Activated CD4-positive, alpha-beta T cell treated with anti-CD3 and anti-CD28 coated beads for 24 hours (primary cell): ENCODE results near the gene PKDREJ.

Experiments
- DNase-seq, 2 donors: peaks; one replicate each; pipeline ENCODE4 v3.0.0-alpha.2; 2020; ENCODE audit warnings: low read depth in 2 of 2

PKDREJ gene

DNA sequence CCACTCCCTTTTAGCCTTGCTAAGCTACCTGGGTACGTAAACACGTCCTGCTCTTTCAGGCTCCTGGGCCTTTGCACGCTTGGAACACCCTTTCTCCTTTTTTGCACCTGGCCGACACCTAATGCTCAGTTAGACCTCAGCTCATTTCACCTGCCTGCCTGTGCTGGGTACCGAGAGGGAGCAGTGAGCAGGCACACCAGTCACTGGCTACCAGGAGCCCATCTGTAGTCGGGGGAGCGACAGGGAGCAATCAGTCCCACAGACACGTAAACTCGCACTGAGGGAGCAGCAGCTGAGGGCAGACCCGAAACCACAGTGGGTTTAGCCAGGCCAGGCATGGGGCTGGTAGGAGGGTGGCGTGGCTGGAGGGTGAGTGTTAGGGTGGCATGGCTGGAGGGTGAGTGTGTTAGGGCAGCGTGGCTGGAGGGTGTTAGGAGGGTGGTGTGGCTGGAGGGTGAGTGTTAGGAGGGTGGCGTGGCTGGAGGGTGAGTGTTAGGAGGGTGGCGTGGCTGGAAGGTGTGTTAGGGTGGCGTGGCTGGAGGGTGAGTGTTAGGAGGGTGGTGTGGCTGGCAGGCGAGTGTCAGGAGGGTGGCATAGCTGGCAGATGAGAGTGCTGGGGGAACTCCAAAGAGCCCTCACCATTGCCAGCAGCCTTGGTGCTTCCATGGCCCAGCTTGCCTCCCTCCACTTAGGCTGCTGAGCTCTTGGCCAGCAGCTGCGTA is 27.1 kb upstream of the PKDREJ start:
- no peak for DNase-seq

DNA sequence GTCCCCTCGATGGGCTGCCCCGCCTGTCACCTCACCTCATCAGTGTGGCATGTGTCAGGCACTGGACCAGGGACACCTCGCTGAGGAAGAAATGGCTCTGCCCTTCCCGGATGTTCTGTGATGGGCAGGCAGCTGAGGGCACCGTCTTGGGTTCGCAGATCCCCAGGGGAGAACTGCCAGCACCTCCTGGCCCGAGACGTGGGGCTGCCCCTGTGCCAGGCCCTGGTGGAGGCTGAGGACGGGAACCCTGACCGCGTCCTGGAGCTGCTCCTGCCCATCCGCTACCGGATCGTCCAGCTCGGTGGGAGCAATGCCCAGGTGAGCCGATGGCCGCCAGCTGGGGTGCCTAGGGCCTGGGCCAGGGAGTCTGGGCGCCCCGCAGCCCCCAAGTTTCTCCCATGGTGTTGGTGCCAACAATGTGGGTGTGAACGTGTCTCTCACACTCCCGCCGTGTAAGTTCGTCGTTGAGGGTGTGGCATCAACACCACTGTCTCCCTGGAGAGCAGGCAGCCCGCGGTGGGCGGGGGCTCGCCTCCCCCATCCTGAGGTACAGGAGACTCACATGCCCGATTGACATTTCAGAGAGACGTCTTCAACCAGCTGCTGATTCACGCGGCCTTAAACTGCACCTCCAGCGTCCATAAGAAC is 26.2 kb upstream of the PKDREJ start:
- no peak for DNase-seq

DNA sequence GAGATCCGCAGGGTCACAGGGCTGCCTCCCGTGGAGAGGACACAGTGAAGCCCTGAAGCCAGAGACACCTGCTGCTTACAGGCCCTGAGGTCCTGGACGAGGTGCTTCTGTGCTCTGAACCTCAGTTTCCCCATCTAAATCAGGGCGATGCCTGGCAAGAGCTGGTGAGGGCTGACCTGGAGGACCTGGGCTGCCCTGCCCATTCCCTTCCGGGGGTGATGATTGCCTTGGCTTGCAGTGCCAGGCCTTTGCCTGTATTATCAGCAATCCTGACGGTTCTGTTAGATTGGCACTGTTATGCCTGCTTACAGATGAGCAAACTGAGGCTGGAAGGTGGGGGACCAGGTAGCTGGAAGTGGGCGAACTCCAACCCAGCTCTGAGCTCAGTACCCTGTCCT is 25.7 kb upstream of the PKDREJ start:
- no peak for DNase-seq

DNA sequence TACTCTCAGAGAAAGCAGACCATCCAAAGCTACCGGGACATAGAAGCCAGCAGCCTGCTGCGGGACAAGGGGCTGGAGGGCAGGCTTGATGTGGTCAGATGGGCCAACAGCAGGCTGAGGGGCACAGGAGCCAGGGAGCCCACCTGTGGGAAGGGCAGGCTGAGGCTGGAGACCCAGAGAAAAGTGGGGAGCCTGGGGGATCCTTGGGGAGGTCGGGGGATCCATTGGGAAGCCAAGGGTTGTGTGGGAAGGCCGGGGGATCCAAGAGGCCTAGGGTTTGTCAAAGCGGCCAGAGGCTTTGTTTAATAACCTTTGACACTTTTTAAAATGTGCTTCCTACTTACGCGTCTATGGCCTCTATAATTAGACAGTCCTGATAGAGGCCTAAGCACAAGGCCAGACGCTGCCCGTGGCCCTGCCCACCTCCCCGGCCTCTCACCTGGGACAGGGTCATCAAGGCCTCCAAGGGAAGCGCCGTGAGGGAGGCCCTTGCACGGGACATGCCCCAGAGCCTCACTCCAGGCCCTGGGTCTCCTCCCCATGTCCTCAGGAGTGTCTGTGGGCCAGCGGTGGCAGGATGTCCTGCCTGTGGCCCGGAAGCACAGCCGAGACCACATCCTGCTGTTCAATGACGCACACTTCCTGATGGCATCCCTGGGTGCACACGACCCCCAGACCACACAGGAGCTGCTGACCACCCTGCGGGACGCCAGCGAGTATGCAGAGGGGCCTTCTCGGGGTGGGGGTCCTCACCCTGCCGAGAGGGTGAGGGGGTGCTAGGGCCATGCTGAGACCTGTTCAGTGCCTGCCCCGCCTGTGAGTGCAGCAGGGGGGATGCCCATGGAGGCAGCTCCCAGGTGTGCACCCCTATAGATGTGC is 25.0 kb upstream of the PKDREJ start:
- no peak for DNase-seq

DNA sequence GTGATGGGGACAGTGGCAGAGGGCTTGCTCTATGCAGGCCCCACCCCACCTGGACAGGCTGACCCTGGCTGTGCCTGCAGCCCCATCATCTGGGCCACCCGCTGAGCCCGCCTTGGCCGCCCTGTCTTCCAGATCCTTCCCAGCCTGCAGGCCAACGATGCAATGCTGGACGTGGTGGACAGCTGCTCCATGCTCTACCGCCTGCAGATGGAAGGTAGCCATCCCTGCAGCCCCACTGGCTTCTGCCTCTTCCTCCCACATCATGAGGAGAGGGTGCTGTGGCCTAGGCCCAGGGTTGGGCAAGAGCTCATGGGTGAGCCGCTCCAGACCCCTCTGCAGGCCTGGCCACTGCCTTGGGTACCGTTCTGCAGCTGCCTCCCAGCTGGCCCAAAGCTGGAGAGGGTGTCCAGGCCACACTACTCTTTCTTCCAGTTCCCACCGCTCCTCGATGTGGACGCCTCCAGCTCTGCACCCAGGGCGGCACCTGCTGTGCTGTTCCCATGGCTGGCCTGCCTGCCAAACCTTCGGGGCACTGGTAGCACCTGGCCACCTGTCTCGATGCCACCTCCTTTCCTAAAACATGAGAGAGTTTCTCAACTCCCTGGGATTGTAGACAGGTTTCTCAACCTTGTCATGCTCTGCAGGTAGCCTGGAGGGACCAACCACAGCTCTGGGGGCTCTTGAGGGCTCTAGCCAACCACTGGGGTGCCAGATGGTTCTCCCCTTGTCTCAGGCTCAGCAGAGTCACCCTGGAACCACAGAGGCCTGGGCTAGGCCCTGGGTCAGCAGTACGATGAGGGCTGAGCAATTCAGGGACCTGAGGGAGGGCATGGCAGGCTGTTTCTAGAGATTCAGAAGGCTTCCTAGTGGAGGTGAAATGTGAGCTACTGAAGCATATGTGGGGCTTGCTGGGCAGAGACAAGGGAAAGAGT is 24.1 kb upstream of the PKDREJ start:
- no peak for DNase-seq

DNA sequence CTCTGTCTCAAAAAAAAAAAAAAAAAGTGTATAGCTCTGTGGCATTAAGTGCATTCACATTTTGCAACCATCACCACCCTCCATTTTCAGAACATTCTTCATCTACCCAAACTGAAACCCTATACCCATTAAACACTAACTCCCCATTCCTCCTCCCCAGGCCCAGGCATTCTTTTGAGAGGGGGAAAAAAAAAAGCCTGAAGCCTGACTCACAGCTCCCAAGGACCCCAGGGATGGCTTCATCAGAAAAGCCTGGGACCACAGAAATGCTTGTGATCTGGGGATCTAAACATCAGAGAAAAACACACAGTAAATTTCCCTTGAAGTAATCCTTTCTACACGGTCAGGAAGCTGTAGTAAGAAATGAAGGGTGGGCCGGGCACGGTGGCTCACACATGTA is 22.9 kb upstream of the PKDREJ start:
- no peak for DNase-seq

DNA sequence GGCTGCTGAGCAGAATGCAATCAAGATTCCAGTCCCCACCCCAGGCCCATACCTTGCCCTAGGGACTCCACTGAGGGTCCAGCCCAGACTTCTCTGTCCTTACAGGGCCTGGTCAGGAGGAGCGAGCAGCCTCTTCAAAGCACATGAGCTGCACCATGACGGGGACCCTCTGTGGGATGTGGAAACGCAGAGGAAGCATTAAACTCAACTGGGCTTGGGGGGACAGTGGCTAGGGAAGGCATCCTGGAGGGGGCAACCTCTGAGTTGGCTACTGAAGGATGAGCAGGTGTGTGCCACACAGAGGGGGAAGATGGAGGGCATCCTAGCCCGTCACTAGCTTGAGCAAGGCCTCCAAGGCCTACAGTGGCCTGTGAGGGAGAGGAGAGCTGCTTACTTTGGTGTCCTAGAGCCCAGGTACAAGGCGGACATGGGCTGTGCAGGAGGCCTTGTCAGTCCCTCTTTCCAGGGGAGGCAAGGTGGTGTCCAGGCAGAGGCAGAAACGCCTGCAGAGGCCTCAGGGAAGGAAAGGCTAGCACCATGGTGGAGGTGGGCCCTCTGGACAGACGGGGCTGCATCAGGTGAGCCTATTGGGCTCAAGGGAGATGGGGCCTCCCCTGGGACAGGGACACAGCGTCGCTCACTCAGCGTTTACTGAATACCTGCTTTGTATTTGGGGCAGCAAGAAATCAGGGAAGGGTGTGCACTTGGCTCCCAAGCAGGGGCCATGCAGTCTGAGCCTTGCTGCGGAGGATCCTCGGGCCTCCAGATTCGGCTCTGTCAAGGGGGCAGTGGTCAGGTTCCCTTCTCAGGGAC is 18.9 kb upstream of the PKDREJ start:
- DNase-seq = no peak

DNA sequence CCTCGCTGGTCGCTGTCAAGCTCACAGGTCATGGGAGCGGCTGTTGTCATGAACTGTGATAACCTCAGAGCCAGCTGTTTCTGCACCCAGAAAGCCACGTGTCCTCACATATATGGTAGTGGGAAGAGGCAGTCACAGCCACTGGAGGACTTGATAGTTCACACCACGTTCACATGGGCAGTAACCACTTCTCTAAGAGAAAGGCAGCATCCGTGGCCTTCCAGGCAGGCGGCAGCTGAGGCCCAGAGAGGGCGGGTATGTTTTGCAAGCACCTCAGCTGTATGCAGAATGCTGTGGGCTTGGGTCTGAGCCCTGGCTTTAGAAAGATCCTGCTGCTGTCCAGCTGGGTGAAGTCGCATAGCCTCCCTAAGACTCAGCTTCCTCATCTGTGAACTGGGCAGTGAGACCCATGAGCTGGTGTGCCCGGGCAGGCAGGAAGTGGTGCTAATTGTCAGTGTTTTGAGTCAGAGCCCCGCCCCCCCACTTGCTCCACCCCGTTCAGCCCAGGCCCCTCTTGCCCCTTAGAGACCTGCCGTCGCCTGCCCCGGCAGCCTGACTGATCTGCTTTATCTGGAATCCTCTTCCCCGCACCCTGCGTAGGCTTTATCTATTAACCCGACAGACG is 18.0 kb upstream of the PKDREJ start:
- DNase-seq = no peak

DNA sequence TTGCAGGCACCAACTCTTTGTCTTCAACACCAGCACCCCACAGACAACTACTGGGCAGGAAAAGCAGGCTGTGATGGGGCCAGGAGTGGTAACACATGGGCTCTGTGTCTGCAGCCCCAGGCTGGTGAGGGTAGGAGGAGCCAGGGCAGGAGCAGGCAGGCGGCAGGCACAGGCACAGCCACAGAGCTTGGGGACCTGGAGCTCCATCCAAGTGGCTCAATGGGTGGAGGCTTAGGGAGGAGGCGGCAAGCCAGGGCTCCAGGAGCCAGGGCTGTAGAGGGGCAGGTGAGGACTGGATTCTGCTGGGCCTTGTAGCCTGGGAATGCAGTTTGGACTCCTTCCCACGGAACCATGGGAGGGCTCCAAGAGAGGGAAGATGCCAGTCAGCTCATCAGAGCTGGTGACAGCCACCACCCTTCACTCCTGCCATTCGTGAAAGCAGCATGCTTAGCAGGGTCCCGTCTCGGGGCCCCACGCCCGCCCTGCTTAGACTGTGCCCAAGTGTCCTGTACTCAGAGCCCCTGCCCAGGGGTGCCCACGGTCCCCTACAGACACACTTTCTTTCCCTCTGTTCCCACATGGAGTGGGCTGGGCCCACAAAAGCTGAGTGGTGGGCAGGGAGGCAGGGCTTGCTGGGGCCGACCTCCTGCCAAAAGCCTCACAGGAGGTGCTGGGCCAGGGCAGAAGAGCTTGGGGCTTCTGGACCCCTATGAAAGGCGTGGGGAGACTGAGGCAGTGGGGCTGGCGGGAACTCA is 17.1 kb upstream of the PKDREJ start:
- DNase-seq = no peak

DNA sequence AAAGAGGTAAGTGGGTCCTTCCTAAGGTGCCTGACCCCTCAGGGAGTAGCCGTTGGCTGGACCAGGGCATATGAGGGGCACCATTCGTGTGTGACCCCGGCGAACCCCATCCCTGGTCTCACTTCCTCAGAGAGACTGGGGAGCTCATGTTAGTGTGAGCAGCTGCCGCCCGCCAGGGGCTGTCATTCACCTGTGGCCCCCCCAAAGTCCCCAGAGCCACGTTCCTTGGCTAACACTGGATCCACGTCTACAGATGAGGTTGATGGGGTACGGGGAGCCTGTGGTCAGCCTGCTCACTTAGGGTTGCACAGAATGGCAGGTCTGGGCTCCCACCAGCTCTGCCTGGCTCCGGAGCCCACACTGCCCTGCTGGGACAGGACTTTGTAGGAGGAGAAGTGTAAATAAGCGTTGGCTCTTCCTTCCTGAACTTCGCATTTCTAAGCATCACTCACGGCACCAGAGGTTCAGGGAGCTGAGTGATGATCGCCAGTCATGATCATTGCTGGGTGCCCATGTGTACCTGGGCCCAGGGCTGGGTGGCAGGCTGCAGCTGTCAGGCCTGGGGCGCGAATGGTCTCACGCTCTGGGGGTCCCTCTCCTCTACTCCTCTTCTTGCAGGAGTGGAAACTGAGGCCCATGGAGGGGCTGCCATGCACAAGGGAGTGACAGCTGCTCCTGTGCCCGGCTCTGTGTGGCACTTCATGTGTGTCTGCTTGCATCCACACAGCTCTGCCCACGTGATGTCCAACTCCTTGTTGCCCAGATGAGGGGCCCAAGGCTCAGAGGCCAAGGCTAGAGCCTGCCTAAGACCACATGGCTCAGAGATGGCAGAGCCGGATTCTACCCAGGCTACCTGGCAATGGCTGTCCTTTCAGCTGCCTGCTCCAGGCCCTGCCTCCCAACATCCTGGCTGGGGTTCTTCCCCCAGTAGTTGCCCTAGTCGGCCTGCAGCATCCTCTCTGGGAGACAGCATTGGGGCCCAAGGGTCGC is 15.8 kb upstream of the PKDREJ start:
- DNase-seq = no peak

DNA sequence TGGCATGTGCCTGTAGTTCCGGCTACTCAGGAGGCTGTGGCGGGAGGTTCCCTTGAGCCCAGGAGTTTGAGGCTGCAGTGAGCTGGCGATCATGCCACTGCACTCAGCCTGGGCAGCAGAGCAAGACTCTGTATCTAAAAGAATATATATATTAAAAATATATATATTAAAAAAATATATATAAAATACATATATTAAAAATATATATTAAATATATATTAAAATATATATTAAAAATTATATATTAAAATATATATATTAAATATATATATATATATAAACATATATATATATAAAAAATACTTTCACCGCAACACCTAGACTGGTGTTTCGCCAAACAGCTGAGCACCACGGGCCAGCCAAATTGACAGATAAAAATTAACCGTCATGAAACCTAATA is 13.4 kb upstream of the PKDREJ start:
- DNase-seq = no peak

DNA sequence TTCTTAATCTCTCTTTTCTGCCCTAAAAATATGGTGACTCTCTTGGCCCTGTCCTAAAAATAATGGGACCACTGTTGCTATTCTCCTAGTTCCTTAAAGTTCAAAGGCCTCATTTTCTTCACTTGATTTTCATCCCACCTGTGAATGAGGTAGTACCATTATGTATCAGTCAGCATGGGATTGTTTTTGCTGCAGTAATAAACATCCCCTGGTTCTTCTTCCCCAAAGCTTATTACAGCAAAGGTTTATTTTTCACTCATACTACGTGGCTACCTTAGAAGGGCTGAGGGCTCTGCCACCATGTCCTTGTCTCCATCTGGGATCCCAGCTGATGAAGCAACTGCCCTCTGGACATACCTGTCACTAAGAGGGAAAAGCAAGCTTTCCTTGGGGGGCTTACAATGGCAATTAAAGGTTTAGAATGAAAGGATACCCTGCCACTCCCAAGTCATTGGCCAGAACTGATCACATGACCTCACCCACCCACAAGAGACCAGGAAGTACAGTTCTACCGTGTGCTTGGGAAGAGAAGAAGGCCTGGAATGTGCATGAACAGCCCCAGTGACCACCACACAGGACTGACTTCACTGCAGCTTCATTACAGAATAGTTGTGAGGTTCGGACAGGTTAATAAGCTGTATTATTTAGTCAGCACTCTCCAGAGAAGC is 12.4 kb upstream of the PKDREJ start:
- no peak for DNase-seq

DNA sequence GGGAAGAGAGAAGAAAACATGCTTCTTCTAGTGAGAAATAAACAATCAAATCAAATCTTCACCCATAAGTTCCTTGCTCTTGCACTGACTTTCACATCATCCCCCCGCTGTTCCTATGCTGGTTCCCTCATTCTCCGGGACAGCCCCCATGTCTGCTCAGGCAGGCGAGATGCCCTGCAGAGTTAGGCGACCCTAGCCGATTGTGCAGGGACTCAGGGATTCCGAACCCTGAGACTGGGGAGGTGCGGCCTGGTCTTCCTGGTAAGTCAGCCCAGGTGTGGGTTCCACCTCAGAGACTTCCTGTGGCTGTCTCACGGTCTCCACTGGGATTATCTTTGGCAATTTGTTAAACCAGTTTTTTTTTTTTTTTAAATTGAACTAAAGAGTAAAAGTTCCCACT is 11.2 kb upstream of the PKDREJ start:
- DNase-seq = no peak

DNA sequence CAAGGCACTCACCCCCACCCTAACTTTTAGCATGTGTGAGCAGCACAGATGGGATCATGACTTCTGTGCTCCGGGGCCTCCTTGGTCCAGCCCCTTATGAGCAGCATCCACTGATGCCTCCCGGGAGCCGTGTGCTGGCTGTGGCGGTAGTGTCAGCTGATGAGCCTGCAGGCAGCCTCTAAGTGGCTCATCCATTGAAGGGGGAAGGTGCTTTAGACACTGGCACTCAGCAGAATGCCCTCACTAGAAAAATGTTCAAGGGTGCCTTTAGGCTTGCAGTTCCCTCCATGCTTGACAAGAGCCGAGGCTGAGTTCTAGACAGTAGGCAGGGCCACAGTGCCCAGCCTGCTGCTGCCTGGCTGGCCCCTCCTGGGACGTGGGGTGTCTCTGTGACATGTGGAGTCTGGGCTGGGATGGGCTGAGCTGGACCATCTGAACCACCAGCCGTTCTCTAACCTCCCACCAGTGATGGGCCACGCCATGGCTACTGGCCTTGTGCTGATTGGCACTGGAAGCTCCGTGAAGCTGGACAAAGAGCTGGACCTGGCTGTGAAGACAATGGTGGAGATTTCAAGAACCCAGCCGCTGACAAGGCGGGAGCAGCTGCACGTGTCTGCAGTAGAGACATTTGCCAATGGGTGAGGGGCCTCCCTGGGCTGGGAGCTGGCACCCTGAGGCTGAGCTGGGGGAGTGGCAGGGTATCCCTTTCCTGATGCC is 10.4 kb upstream of the PKDREJ start:
- DNase-seq = no peak

DNA sequence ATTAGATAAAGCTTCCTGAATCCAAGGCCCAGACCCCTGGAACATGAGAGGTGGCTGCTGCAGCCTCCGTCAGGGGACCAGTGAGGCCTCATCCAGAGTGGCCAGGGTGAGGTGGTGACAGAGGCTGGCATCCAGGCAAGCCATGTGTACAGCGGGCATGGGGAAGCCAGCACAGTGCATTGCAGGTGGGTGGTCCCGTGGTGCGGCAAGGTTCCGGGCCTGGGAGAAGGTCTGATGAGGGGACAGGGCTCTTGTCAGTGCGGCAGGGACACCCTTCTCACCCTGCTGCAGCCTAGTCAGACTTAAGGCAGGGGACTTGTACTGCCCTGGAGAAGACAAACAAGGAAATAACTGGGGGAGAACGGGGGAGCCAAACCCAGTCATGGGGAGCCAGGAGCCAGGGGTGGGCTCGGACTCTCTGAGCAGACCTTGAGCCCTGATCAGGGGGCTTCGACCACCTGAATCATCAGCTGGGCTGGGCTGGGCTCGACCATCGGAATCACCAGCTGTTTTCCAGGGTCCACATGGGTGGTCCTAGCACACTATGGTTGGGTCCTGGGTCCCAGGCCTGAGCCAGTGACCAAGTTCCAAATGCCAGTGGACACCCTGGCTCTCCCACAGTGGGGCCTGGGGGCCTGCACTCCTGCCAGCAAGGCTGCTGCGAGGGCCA is 9.8 kb upstream of the PKDREJ start:
- no peak for DNase-seq

DNA sequence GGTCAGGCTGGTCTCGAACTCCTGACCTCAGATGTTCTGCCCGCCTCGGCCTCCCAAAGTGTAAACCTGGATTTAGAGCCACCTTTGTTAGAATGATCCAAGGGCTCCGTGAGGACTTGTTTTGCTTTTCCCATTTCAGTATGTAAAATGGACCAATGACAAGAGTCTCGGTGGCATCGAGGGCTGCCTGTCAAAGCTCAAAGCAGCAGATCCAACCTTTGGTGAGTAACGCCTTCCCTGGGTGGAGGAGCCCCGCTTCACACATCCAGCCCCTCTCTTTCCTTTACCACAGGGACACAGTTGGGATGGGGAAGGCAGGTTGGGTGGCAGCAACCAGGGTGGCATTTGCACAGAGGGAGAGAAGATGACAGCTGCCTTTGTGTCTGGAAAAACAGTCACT is 9.1 kb upstream of the PKDREJ start:
- DNase-seq = no peak

DNA sequence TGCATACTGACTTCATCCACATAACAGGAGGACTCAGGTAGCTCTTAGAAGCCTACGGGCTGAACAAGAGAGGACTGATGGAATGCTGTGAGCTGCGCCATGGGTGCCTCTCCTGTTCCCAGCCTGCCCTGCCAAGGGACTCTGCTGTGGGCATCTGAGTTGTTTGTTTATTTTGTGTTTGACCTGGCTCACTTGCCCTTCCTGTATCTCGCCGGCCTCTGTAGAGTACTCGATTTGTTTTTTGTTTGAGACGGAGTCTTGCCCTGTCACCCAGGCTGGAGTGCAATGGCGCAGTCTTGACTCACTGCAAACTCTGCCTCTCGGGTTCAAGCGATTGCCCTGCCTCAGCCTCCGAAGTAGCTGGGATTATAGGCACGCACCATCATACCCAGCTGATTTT is 6.4 kb upstream of the PKDREJ start:
- no peak for DNase-seq
